ENCODE data around the gene ERCC2. TPM values are rescaled to one million over a fixed set of nuclear protein-coding genes. Genes with fewer than 3 reads are reported as not detected.

ERCC2 gene
- total RNA-seq, 1 experiment from 2014 or later = 58.9 TPM

DNA sequence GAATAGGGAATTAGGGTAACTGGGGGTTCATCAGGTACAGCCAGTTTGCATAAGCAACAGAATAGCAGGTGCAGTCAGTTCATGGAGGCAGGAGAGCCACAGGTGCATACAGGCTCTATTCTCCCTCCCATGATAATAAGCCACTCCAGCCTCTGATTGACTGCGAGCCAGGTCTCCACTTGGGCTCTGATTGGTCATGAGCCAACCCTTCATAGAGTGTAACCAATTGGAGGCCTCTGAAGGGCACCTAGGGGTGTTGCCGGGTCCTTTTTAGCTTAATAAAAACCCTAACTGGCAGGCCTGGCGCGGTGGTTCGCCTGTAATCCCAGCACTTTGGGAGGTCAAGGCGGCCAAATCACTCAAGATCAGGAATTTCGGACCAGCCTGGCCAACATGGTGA, 39.0 kb downstream of the ERCC2 start (continued):
- no peak for TF ChIP-seq TCF7L2 (IDR thresholded peaks at IDR 0.05; ENCODE audit: borderline replicate concordance, extremely low read depth, insufficient read depth, insufficient read length)
- TF ChIP-seq, protein P1, sequence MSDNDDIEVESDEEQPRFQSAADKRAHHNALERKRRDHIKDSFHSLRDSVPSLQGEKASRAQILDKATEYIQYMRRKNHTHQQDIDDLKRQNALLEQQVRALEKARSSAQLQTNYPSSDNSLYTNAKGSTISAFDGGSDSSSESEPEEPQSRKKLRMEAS (IDR thresholded peaks at IDR 0.05) = no peak
- TF ChIP-seq, protein P2, sequence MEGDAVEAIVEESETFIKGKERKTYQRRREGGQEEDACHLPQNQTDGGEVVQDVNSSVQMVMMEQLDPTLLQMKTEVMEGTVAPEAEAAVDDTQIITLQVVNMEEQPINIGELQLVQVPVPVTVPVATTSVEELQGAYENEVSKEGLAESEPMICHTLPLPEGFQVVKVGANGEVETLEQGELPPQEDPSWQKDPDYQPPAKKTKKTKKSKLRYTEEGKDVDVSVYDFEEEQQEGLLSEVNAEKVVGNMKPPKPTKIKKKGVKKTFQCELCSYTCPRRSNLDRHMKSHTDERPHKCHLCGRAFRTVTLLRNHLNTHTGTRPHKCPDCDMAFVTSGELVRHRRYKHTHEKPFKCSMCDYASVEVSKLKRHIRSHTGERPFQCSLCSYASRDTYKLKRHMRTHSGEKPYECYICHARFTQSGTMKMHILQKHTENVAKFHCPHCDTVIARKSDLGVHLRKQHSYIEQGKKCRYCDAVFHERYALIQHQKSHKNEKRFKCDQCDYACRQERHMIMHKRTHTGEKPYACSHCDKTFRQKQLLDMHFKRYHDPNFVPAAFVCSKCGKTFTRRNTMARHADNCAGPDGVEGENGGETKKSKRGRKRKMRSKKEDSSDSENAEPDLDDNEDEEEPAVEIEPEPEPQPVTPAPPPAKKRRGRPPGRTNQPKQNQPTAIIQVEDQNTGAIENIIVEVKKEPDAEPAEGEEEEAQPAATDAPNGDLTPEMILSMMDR (IDR thresholded peaks at IDR 0.05 in 2 of 3, conservative IDR thresholded peaks at IDR 0.05 in 1 of 3; ENCODE audit: borderline replicate concordance in 1 of 3, insufficient read depth in 1 of 3, low read depth in 2 of 3, low read length in 2 of 3) = no peak
- no peak for TF ChIP-seq YY1 (IDR thresholded peaks at IDR 0.05; ENCODE audit: extremely low read depth, insufficient replicate concordance, low read depth, low read length)

DNA sequence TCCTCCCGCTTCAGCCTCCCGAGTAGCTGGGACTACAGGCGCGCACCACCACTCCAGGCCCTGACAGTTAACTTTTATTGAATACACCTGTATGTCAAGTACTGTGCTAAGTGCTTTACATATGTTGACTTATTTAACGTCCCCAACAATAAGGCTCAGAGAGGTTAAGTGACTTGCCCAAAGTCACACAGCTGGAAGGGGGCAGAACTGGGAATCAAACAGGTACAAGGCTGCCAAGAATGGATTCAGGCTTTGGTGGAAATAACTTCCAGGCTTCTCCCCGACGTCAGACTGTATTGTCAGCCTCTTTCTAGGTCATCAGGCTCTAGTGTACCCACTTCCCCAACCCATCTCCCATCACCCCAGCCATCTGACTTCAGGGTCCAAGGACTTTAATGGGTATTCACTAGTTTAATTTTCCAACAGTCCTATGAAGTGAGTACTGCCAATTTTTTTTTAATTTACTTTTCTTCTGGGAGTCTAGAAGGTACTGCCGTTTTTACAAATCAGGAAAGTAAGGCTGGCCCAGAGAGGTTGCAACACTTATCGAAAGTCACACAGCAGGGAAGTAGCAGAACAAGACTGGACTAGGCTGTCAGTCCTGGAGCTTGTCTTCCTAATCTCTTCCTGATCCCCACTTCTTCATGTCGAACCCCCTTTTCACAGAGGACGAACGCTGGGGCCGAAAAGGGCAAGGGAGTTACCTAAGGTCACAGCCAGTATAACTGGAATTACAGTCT, 42.8 kb downstream of the ERCC2 start:
- ChIA-PET CTCF (no interaction called here), RAD21 (ENCODE audit: low non-redundant PET in 1 of 2, low total read pairs in 2 of 2, uncharacterized antibody in 2 of 2, unreplicated experiment in 2 of 2) (no interaction called here), POLR2A (interaction anchor here (0.6 kb wide), 1 partner anchor 17 kb away, joined by 3 read pairs; no protein-coding TSS in a partner anchor)
- no peaks in the 10 kb centered on the region for H3K27me3 ChIP-seq (ENCODE audit: insufficient read depth, low read length)
- no peak overlapping the region for H3K4me2 ChIP-seq (ENCODE audit: low read length)
- H4K20me1 ChIP-seq (ENCODE audit: insufficient read depth) = no peaks in the 10 kb centered on the region
- no peak for ATAC-seq
- no peaks in the 10 kb centered on the region for H3K9me2 ChIP-seq (ENCODE audit: insufficient read depth)
- H3K27ac ChIP-seq (ENCODE audit: low read depth, low read length) = no peak overlapping the region
- no peak overlapping the region for H3K4me3 ChIP-seq (replicated peaks in 1 of 2; ENCODE audit: low read depth in 1 of 2, low read length in 2 of 2)
- no peaks in the 10 kb centered on the region for H3K36me3 ChIP-seq (ENCODE audit: control insufficient read depth in 1 of 2, insufficient read depth in 2 of 2, low read length in 2 of 2)
- no peaks in the 10 kb centered on the region for H3K9me3 ChIP-seq (ENCODE audit: control insufficient read depth in 1 of 2, insufficient read depth in 1 of 2, low read depth in 1 of 2, low read length in 2 of 2)
- H3K9ac ChIP-seq (ENCODE audit: low read length) = no peak overlapping the region
- intact Hi-C loops (cut with micrococcal nuclease) = no loop called here
- no TSS peak for BruUV-seq (replicated peaks)
- peaks cover 6 to 11% of the 10 kb centered on the region in 2 experiments; a peak in 3 of 4 replicates for H3K4me1 ChIP-seq (ENCODE audit: control insufficient read depth in 1 of 2, insufficient read depth in 2 of 2, low read length in 2 of 2)
- H3K79me2 ChIP-seq (ENCODE audit: insufficient read depth, low read length) = no peaks in the 10 kb centered on the region
- no peak overlapping the region for H2AFZ ChIP-seq (ENCODE audit: low read depth, low read length, poor library complexity, severe bottlenecking)
- TF ChIP-seq, protein P3, sequence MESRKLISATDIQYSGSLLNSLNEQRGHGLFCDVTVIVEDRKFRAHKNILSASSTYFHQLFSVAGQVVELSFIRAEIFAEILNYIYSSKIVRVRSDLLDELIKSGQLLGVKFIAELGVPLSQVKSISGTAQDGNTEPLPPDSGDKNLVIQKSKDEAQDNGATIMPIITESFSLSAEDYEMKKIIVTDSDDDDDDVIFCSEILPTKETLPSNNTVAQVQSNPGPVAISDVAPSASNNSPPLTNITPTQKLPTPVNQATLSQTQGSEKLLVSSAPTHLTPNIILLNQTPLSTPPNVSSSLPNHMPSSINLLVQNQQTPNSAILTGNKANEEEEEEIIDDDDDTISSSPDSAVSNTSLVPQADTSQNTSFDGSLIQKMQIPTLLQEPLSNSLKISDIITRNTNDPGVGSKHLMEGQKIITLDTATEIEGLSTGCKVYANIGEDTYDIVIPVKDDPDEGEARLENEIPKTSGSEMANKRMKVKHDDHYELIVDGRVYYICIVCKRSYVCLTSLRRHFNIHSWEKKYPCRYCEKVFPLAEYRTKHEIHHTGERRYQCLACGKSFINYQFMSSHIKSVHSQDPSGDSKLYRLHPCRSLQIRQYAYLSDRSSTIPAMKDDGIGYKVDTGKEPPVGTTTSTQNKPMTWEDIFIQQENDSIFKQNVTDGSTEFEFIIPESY (IDR thresholded peaks at IDR 0.05; ENCODE audit: extremely low read depth, insufficient replicate concordance, low read length) = no peak
- no peak for TF ChIP-seq ELF1 (IDR thresholded peaks at IDR 0.05; ENCODE audit: borderline replicate concordance, low read depth)
- TF ChIP-seq, protein P4, sequence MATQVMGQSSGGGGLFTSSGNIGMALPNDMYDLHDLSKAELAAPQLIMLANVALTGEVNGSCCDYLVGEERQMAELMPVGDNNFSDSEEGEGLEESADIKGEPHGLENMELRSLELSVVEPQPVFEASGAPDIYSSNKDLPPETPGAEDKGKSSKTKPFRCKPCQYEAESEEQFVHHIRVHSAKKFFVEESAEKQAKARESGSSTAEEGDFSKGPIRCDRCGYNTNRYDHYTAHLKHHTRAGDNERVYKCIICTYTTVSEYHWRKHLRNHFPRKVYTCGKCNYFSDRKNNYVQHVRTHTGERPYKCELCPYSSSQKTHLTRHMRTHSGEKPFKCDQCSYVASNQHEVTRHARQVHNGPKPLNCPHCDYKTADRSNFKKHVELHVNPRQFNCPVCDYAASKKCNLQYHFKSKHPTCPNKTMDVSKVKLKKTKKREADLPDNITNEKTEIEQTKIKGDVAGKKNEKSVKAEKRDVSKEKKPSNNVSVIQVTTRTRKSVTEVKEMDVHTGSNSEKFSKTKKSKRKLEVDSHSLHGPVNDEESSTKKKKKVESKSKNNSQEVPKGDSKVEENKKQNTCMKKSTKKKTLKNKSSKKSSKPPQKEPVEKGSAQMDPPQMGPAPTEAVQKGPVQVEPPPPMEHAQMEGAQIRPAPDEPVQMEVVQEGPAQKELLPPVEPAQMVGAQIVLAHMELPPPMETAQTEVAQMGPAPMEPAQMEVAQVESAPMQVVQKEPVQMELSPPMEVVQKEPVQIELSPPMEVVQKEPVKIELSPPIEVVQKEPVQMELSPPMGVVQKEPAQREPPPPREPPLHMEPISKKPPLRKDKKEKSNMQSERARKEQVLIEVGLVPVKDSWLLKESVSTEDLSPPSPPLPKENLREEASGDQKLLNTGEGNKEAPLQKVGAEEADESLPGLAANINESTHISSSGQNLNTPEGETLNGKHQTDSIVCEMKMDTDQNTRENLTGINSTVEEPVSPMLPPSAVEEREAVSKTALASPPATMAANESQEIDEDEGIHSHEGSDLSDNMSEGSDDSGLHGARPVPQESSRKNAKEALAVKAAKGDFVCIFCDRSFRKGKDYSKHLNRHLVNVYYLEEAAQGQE (IDR thresholded peaks at IDR 0.05; ENCODE audit: low read depth) = no peak
- TF ChIP-seq JUND (IDR thresholded peaks at IDR 0.05) = no peak
- TF ChIP-seq SRF (IDR thresholded peaks at IDR 0.05; ENCODE audit: low read depth) = no peak
- TF ChIP-seq EZH2phosphoT487 (IDR thresholded peaks at IDR 0.05; ENCODE audit: borderline replicate concordance) = no peak
- no peak for TF ChIP-seq POLR2A (IDR thresholded peaks at IDR 0.05; ENCODE audit: borderline replicate concordance, extremely low read depth, insufficient read depth, insufficient read length)
- no peak for TF ChIP-seq SIN3A (IDR thresholded peaks at IDR 0.05; ENCODE audit: low read depth)
- no peak for DNase-seq (ENCODE audit: low read depth, low spot score)
